H1 (cell line): Measurements from ENCODE around the gene KCNN4. TPM values are rescaled to one million over a fixed set of nuclear protein-coding genes. Genes with fewer than 3 reads are reported as not detected.

Source experiments
- polyA plus RNA-seq, 7 experiments: library from polyadenylated mRNA; depleted of rRNA in 3 of 7; stranded (reverse) in 5 of 7; unstranded in 2 of 7; fragments of >200 nt in 5 of 7; fragments of 200-250 nt in 2 of 7; gene quantifications; 1 replicate in 5 of 7; 2 replicates in 1 of 7; 4 replicates in 1 of 7; pipeline versions ENCODE4 v1.2.1 to v1.2.3, GENCODE V29; 2011 to 2013; ENCODE audit warnings: missing spikeins in 2 of 7, mixed read lengths in 2 of 7
- total RNA-seq: library from RNA; stranded (reverse); fragmentation: NEBNext Ultra II Directional; extraction: Animal tissue kit (Norgen Biotek cat#: 25700); gene quantifications from 2 replicates; pipeline ENCODE4 v1.2.1, GENCODE V29; 2021

Gene KCNN4
- total and polyA plus RNA-seq, 2 of the 8 experiments (the other 6 are each of a cell fraction or from before 2014, with no cell fraction given), result 0.78 to 1.5 TPM

Other genes with a start within 250 kb of the KCNN4 start
- not detected in 2 replicates for gene ZNF575, start 247.8 kb downstream of the KCNN4 start, total RNA-seq
- 0.05 and 0.16 TPM in 2 replicates for gene ZNF575, start 247.8 kb downstream of the KCNN4 start, polyA plus RNA-seq (2011; rRNA removed)
- 42.5 and 48.5 TPM in 2 replicates for gene XRCC1, start 205.4 kb downstream of the KCNN4 start, total RNA-seq
- gene XRCC1, start 205.4 kb downstream of the KCNN4 start, polyA plus RNA-seq (2011; rRNA removed), result 44.4 and 57.9 TPM in 2 replicates
- gene PINLYP, start 205.2 kb downstream of the KCNN4 start, total RNA-seq, result 7.5 and 9.2 TPM in 2 replicates
- gene PINLYP, start 205.2 kb downstream of the KCNN4 start, polyA plus RNA-seq (2011; rRNA removed), result 27.1 and 31.3 TPM in 2 replicates
- gene IRGQ, start 184.8 kb downstream of the KCNN4 start, total RNA-seq, result 39.9 and 42.9 TPM in 2 replicates
- gene IRGQ, start 184.8 kb downstream of the KCNN4 start, polyA plus RNA-seq (2011; rRNA removed), result 10.5 and 16.0 TPM in 2 replicates
- gene ZNF576, start 184.4 kb downstream of the KCNN4 start, total RNA-seq, result 13.6 and 14.7 TPM in 2 replicates
- gene ZNF576, start 184.4 kb downstream of the KCNN4 start, polyA plus RNA-seq (2011; rRNA removed), result 32.4 and 35.9 TPM in 2 replicates
- gene SRRM5, start 168.9 kb downstream of the KCNN4 start, total RNA-seq, result 0.11 and 0.25 TPM in 2 replicates
- gene SRRM5, start 168.9 kb downstream of the KCNN4 start, polyA plus RNA-seq (2011; rRNA removed), result 0.06 and 0.16 TPM in 2 replicates
- gene ZNF428, start 161.3 kb downstream of the KCNN4 start, total RNA-seq, result 16.7 and 19.5 TPM in 2 replicates
- 7.8 and 15.5 TPM in 2 replicates for gene ZNF428, start 161.3 kb downstream of the KCNN4 start, polyA plus RNA-seq (2011; rRNA removed)
- 23.1 and 25.0 TPM in 2 replicates for gene CADM4, start 141.1 kb downstream of the KCNN4 start, total RNA-seq
- gene CADM4, start 141.1 kb downstream of the KCNN4 start, polyA plus RNA-seq (2011; rRNA removed), result 13.5 and 20.7 TPM in 2 replicates
- gene PLAUR, start 110.8 kb downstream of the KCNN4 start, total RNA-seq, result 22.9 and 23.0 TPM in 2 replicates
- 23.4 and 29.8 TPM in 2 replicates for gene PLAUR, start 110.8 kb downstream of the KCNN4 start, polyA plus RNA-seq (2011; rRNA removed)
- not detected in 2 replicates for gene IRGC, start 64.9 kb downstream of the KCNN4 start, total RNA-seq
- gene IRGC, start 64.9 kb downstream of the KCNN4 start, polyA plus RNA-seq (2011; rRNA removed), result not detected in 2 replicates
- gene SMG9, start 26.0 kb downstream of the KCNN4 start, total RNA-seq, result 28.7 and 34.0 TPM in 2 replicates
- gene SMG9, start 26.0 kb downstream of the KCNN4 start, polyA plus RNA-seq (2011; rRNA removed), result 20.4 and 25.6 TPM in 2 replicates
- 0.59 and 0.74 TPM in 2 replicates for gene LYPD5, start 21.5 kb upstream of the KCNN4 start, total RNA-seq
- gene LYPD5, start 21.5 kb upstream of the KCNN4 start, polyA plus RNA-seq (2011; rRNA removed), result 4.3 TPM in 2 replicates
- gene ZNF283, start 46.3 kb upstream of the KCNN4 start, total RNA-seq, result 3.6 and 4.3 TPM in 2 replicates
- 1.1 and 1.6 TPM in 2 replicates for gene ZNF283, start 46.3 kb upstream of the KCNN4 start, polyA plus RNA-seq (2011; rRNA removed)
- 3.0 and 4.0 TPM in 2 replicates for gene ZNF404, start 103.0 kb upstream of the KCNN4 start, total RNA-seq
- gene ZNF404, start 103.0 kb upstream of the KCNN4 start, polyA plus RNA-seq (2011; rRNA removed), result 0.41 and 0.60 TPM in 2 replicates
- 13.1 and 16.2 TPM in 2 replicates for gene ZNF45, start 154.3 kb upstream of the KCNN4 start, total RNA-seq
- 4.6 and 4.8 TPM in 2 replicates for gene ZNF45, start 154.3 kb upstream of the KCNN4 start, polyA plus RNA-seq (2011; rRNA removed)
- gene ZNF221, start 170.3 kb upstream of the KCNN4 start, total RNA-seq, result 8.4 and 8.9 TPM in 2 replicates
- 0.50 and 0.60 TPM in 2 replicates for gene ZNF221, start 170.3 kb upstream of the KCNN4 start, polyA plus RNA-seq (2011; rRNA removed)
- 8.6 and 9.0 TPM in 2 replicates for gene ZNF155, start 203.2 kb upstream of the KCNN4 start, total RNA-seq
- gene ZNF155, start 203.2 kb upstream of the KCNN4 start, polyA plus RNA-seq (2011; rRNA removed), result 2.0 and 3.1 TPM in 2 replicates
- 2.5 and 3.6 TPM in 2 replicates for gene ZNF230, start 222.0 kb upstream of the KCNN4 start, total RNA-seq
- 1.1 and 1.5 TPM in 2 replicates for gene ZNF230, start 222.0 kb upstream of the KCNN4 start, polyA plus RNA-seq (2011; rRNA removed)
- gene ZNF222, start 244.4 kb upstream of the KCNN4 start, total RNA-seq, result 3.4 and 3.8 TPM in 2 replicates
- gene ZNF222, start 244.4 kb upstream of the KCNN4 start, polyA plus RNA-seq (2011; rRNA removed), result 0.75 and 1.7 TPM in 2 replicates